ENCODE measurements around the gene CHST8. TPM values are rescaled to one million over a fixed set of nuclear protein-coding genes. Genes with fewer than 3 reads are reported as not detected.
A peak's percentile ranks its signal among the peaks of the same experiment; 100 is the strongest.

Gene CHST8
- total and polyA plus RNA-seq, 9 donors: 0.09 to 1.4 (median 0.36) TPM

DNA sequence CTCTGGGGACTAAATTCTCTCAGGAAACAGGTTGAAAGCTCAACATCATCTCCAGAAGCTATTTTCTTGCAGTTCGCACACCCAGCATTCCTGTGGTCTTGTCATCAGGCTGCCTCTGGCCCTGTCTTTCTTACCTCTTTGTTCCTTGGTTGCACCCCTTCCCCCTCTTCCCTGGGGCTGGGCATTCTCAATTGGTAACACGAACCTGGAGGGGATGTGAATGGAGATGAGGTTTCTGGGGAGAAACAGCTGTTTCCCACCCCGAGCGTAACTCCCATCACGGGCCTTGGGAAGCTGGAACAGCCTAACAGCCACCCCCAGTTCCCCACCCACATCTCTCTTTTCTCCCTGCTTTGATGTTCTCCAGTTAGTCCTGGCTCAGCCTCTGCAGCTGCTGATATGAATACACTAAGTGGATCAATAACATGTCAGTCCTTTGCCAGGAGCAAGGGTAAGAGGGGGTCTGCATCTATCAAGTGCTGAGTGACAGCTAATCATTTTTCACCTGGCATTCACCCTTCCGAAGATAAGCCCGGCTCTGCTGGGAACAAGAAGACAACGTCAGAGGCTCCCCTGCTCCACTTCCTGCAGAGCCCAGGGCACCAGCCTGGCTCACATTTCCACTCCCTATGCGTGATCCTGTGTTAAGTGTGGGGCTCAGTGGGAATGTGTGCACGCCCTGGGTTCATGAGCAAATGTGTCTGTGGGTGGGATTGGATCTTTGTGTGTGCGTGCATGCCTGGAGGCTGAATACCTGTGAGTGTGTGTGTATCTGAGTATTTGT lies 100.9 kb downstream of the CHST8 start:
- Histone ChIP-seq H3K27ac (ENCODE audit: low read length) (no peak overlapping the region), H3K4me3 (ENCODE audit: low read length) (no peak overlapping the region), H3K36me3 (ENCODE audit: control insufficient read depth, insufficient read depth, low read length) (no peaks in the 10 kb centered on the region), H3K4me1 (ENCODE audit: control insufficient read depth, insufficient read depth, low read length) (peaks cover 18% of the 10 kb centered on the region), H3K9me3 (replicated peaks; ENCODE audit: control insufficient read depth, low read depth, low read length) (no peaks in the 10 kb centered on the region), H3K27me3 (ENCODE audit: control insufficient read depth, insufficient read depth, low read length) (peaks cover 3% of the 10 kb centered on the region)
- WGBS (ENCODE audit: insufficient coverage): 46% methylated on average over 7 of the region's 11 CpGs
- no peak for DNase-seq

DNA sequence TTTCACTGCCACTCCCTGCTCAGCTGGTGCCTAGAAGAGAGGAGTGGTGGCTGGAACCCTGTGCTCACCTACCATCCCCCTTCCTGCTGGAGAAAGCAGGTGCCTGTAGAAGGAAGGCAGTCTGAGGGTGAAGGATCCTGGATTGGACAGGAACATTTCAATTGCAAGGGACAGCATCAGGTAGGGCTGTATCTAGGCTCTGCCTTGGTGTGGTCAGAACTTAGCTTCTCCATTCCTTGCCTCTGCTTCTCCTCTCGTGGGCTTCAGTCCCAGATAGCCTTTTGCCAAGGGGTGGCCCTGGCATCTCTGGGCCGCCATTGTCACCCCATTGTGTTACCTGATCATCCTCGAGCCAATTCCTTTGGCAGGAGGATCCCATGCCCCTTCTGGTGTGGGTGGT lies 101.8 kb downstream of the CHST8 start:
- Histone ChIP-seq H3K9me3 (replicated peaks; ENCODE audit: control insufficient read depth, low read depth, low read length) (no peaks in the 10 kb centered on the region), H3K36me3 (ENCODE audit: control insufficient read depth, insufficient read depth, low read length) (no peaks in the 10 kb centered on the region), H3K27ac (ENCODE audit: low read length) (no peak overlapping the region), H3K27me3 (ENCODE audit: control insufficient read depth, insufficient read depth, low read length) (peaks cover 3% of the 10 kb centered on the region), H3K4me1 (ENCODE audit: control insufficient read depth, insufficient read depth, low read length) (peaks cover 23% of the 10 kb centered on the region), H3K4me3 (ENCODE audit: low read length) (no peak overlapping the region)
- DNase-seq: no peak
- 54% methylated on average over 3 of the region's 3 CpGs for WGBS (ENCODE audit: insufficient coverage)

DNA sequence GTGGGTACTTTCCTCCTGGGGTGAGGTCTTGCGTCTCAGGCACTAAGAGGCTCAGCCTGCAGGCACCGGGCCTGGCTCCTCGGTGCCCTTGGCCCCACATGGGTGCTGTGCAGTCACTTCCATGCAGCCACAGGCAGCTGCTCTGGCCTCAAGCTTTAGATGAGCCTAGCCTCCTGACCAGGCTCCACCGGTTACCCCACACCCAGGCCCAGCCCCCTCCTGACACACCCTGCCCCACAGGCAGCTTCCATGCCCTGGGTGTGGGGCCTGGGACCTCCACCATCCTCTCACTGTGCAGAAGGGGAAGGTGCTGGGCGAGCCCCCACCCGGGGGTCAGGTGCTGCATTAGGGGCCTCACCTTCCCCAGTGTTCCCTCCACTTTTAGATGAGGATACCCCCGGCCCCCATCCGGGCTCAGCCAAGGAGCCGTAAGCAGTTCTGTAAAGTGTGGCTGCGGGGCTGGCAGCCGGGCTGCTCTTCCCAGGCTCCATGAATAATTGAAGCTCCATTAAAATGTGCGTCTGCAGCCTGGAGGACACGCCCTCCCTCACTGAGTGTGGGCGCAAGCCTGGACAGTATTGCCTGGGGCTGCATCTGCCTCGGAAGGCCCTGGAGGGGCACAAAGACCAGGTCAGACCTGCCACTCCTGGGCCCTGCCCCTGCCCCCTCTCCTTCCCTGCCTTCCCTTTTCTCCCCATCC lies 102.4 kb downstream of the CHST8 start:
- no peak overlapping the region for H3K4me3 ChIP-seq (ENCODE audit: low read length)
- peaks cover 3% of the 10 kb centered on the region for H3K27me3 ChIP-seq (ENCODE audit: control insufficient read depth, insufficient read depth, low read length)
- no peak overlapping the region for H3K27ac ChIP-seq (ENCODE audit: low read length)
- peaks cover 23% of the 10 kb centered on the region for H3K4me1 ChIP-seq (ENCODE audit: control insufficient read depth, insufficient read depth, low read length)
- H3K9me3 ChIP-seq (replicated peaks; ENCODE audit: control insufficient read depth, low read depth, low read length): no peaks in the 10 kb centered on the region
- H3K36me3 ChIP-seq (ENCODE audit: control insufficient read depth, insufficient read depth, low read length): no peaks in the 10 kb centered on the region
- no peak for DNase-seq
- WGBS (ENCODE audit: insufficient coverage): 58% methylated on average over 11 of the region's 15 CpGs

DNA sequence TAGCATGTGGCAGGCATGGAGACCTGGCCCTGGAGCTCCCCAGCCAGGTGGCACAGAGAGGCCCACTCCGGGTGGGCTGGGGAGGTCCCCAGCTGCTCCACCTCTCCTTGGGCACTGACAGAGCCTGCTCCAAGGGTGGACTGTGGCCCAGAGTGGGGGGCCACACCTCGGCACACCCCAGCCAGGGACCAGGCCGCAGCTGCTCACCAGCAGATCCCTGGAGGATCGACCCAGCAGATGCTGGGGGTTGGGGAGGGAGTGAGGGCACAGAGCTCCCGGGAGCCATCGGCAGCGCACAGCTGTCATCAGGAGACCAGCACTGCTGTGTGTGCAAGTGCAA lies 102.9 kb downstream of the CHST8 start:
- WGBS (ENCODE audit: insufficient coverage): 43% methylated on average over 7 of the region's 7 CpGs

DNA sequence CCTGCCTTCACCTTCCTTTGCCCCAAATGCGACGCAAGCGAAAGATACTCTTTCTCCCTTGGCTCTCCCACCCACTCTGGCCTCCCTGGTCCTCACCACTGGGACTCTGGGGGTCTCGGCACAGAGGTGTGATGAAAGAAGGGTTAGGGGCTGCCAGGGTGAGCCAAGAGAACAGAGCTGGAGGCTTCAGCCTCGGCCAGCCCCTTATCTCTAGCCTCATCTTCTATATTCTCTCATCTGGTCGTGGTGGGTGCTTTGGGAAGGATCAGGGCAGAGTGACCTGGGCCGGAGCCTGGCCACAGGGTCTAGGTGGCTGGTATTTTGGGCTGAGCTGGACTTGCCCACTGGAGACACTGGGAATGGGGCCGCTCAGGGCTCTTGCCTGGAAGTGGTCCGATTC lies 103.8 kb downstream of the CHST8 start:
- no peak overlapping the region for H3K27ac ChIP-seq (ENCODE audit: low read length)
- H3K27me3 ChIP-seq (ENCODE audit: control insufficient read depth, insufficient read depth, low read length): peaks cover 3% of the 10 kb centered on the region
- H3K4me3 ChIP-seq (ENCODE audit: low read length): no peak overlapping the region
- 81% methylated on average over 3 of the region's 9 CpGs for WGBS (ENCODE audit: insufficient coverage)
- DNase-seq: no peak
- peaks cover 23% of the 10 kb centered on the region for H3K4me1 ChIP-seq (ENCODE audit: control insufficient read depth, insufficient read depth, low read length)
- H3K36me3 ChIP-seq (ENCODE audit: control insufficient read depth, insufficient read depth, low read length): no peaks in the 10 kb centered on the region
- H3K9me3 ChIP-seq (replicated peaks; ENCODE audit: control insufficient read depth, low read depth, low read length): no peaks in the 10 kb centered on the region

More for the DNA sequence above, 102.9 kb downstream of the CHST8 start:
- Histone ChIP-seq H3K36me3 (ENCODE audit: control insufficient read depth, insufficient read depth, low read length) (no peaks in the 10 kb centered on the region), H3K4me3 (ENCODE audit: low read length) (no peak overlapping the region), H3K9me3 (replicated peaks; ENCODE audit: control insufficient read depth, low read depth, low read length) (no peaks in the 10 kb centered on the region), H3K27ac (ENCODE audit: low read length) (no peak overlapping the region), H3K27me3 (ENCODE audit: control insufficient read depth, insufficient read depth, low read length) (peaks cover 3% of the 10 kb centered on the region), H3K4me1 (ENCODE audit: control insufficient read depth, insufficient read depth, low read length) (peaks cover 23% of the 10 kb centered on the region)
- DNase-seq: peak; percentile 6

DNA sequence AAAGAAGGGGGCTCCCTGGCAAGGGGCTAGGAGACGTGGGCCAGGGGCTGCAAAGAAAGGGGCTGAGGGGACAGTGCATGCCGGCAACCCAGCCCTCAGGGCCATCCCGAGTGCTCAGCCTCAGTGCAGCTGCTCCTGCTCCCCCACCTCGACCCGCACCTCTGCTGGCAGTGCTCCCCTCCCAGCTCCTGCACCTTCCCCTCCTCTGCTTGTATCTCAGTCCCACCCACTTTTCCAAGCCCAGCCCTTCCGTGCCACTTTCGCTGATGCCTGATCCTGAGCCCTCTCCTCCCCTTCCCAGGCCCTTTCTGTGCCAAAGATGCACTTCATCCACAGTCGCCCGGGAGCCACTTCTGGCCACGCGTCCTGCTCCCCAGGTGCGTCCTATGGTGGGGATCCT lies 105.0 kb downstream of the CHST8 start:
- Histone ChIP-seq H3K9me3 (replicated peaks; ENCODE audit: control insufficient read depth, low read depth, low read length) (no peaks in the 10 kb centered on the region), H3K36me3 (ENCODE audit: control insufficient read depth, insufficient read depth, low read length) (no peaks in the 10 kb centered on the region), H3K4me3 (ENCODE audit: low read length) (no peak overlapping the region), H3K4me1 (ENCODE audit: control insufficient read depth, insufficient read depth, low read length) (peaks cover 30% of the 10 kb centered on the region), H3K27ac (ENCODE audit: low read length) (no peak overlapping the region), H3K27me3 (ENCODE audit: control insufficient read depth, insufficient read depth, low read length) (peaks cover 3% of the 10 kb centered on the region)
- 60% methylated on average over 12 of the region's 12 CpGs for WGBS (ENCODE audit: insufficient coverage)
- DNase-seq: no peak

DNA sequence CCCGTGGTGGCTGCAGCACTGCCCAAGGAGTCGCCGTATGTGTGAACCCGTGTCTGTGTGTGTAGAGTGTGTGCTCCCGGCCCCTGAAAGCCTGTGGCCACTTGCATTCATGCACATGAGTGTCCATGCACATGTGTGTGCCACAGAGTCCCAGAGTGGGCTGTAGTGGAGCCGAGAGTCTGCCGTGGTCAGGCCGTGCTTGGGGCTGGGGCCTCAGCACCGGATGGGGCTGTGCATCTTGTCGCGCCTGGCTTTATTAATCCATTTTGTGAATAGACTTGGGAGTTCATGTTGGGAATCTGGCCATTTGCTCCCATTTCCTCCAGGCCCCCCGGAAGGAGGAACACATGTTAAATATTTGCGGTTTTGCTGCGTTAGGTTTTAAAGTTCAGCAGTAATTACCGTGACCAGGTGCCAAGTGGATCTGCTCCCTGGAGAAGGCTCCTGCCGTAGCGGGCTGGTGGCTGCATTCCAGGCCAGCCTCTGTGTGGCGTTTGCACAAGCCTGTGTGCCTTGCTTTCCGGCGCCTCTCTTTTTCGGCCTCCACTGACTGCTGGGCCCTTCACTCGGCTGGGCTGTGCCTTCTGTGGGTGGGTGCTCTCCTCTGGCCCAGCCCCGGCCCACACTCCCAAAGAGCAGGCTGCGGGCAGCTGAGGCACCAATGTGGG lies 105.7 kb downstream of the CHST8 start:
- Histone ChIP-seq H3K4me3 (ENCODE audit: low read length) (no peak overlapping the region), H3K27me3 (ENCODE audit: control insufficient read depth, insufficient read depth, low read length) (peaks cover 3% of the 10 kb centered on the region), H3K4me1 (ENCODE audit: control insufficient read depth, insufficient read depth, low read length) (peaks cover 33% of the 10 kb centered on the region), H3K36me3 (ENCODE audit: control insufficient read depth, insufficient read depth, low read length) (no peaks in the 10 kb centered on the region), H3K9me3 (replicated peaks; ENCODE audit: control insufficient read depth, low read depth, low read length) (no peaks in the 10 kb centered on the region), H3K27ac (ENCODE audit: low read length) (no peak overlapping the region)
- DNase-seq: peak; percentile 6
- 44% methylated on average over 23 of the region's 24 CpGs for WGBS (ENCODE audit: insufficient coverage)

DNA sequence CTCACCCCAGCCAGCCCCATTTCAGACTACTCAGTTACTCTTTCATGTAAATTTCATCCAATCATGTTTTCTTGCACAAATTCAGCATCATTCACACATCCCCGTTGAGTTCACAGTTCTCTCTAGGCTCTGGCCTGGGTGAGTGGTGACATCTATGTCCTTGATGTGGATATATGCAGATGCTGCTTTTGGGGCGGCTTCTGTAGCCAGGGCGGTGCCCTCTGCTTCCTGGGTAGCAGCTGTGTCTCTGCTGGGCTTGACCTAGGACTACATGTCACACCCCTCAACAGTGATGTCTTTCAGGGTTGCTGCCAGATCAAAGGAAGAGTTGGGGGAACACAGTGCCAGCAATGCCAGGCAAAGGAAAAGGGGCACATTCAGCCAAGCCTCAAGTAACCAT lies 106.4 kb downstream of the CHST8 start:
- Histone ChIP-seq H3K4me1 (ENCODE audit: control insufficient read depth, insufficient read depth, low read length) (peaks cover 33% of the 10 kb centered on the region), H3K9me3 (replicated peaks; ENCODE audit: control insufficient read depth, low read depth, low read length) (no peaks in the 10 kb centered on the region), H3K36me3 (ENCODE audit: control insufficient read depth, insufficient read depth, low read length) (no peaks in the 10 kb centered on the region), H3K4me3 (ENCODE audit: low read length) (no peak overlapping the region), H3K27me3 (ENCODE audit: control insufficient read depth, insufficient read depth, low read length) (peaks cover 3% of the 10 kb centered on the region), H3K27ac (ENCODE audit: low read length) (no peak overlapping the region)
- DNase-seq: no peak
- no CpG with 5 or more reads among the region's 3 CpGs for WGBS (ENCODE audit: insufficient coverage)

DNA sequence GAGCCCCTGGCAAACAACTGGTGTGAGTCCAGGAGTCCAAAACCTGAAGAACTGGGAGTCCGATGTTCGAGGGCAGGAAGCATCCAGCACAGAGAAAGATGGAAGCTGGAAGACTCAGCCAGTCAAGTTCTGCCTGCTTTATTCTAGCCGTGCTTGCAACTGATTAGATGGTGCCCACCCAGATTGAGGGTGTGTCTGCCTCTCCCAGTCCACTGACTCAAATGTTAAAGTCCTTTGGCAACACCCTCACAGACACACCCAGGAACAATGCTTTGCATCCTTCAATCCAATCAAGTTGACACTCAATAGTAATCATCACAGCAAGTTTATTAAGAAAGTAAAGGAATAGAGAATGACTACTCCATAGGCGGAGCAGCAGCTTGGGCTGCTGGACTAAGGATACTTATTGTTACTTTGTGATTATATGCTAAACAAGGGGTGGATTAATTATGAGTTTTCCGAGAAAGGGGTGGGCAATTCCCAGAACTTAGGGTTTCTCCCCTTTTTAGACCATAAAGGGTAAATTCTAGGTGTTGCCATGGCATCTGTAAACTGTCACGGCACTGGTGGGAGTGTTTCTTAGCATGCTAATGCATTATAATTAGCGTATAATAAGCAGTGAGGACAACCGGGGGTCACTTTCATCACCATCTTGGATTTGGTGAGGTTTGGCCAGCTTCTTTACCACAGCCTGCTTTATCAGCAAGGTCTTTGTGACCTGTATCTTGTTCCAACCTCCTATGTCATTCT lies 109.3 kb downstream of the CHST8 start:
- 83% methylated on average over 6 of the region's 8 CpGs for whole genome bisulfite sequencing (ENCODE audit: insufficient coverage)
- Histone ChIP-seq H3K4me1 (ENCODE audit: control insufficient read depth, insufficient read depth, low read length) (peaks cover 24% of the 10 kb centered on the region), H3K36me3 (ENCODE audit: control insufficient read depth, insufficient read depth, low read length) (no peaks in the 10 kb centered on the region), H3K27me3 (ENCODE audit: control insufficient read depth, insufficient read depth, low read length) (peaks cover 2% of the 10 kb centered on the region), H3K4me3 (ENCODE audit: low read length) (no peak overlapping the region), H3K9me3 (replicated peaks; ENCODE audit: control insufficient read depth, low read depth, low read length) (no peaks in the 10 kb centered on the region), H3K27ac (ENCODE audit: low read length) (no peak overlapping the region)
- no peak for DNase-seq

DNA sequence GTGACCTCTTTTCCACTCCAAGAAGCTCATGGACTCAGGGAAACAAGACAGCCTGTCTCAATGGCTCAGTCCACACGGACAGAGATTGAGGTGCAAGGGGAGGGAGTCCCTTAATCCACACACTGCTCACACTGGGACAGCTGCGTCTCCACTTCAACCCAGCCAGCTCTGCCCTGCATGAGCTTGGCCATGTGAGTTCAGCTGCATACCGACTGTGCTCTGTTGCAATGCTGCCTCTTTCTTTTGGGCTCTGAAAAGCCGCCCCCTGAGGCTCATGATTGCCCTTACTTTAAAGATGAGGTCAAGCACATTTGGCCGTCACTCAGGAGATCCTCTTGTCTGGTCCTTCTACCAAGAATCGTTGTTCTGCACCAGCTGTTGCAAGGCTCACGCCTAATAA lies 110.1 kb downstream of the CHST8 start:
- H3K27me3 ChIP-seq (ENCODE audit: control insufficient read depth, insufficient read depth, low read length): peaks cover 4% of the 10 kb centered on the region

More for the DNA sequence above, 110.1 kb downstream of the CHST8 start:
- H3K27ac ChIP-seq (ENCODE audit: low read length): no peak overlapping the region
- H3K4me1 ChIP-seq (ENCODE audit: control insufficient read depth, insufficient read depth, low read length): peaks cover 24% of the 10 kb centered on the region
- no peaks in the 10 kb centered on the region for H3K9me3 ChIP-seq (replicated peaks; ENCODE audit: control insufficient read depth, low read depth, low read length)
- no peaks in the 10 kb centered on the region for H3K36me3 ChIP-seq (ENCODE audit: control insufficient read depth, insufficient read depth, low read length)
- 54% methylated on average over 7 of the region's 7 CpGs for WGBS (ENCODE audit: insufficient coverage)
- peak; percentile 41 for DNase-seq
- no peak overlapping the region for H3K4me3 ChIP-seq (ENCODE audit: low read length)
